ENCODE data around the gene IMPA2. TPM values are rescaled to one million over a fixed set of nuclear protein-coding genes. Genes with fewer than 3 reads are reported as not detected.

The IMPA2 gene
- total and polyA plus RNA-seq, 10 of the 15 experiments (the other 5 are each of a cell fraction or from before 2014, with no cell fraction given) = 0.24 to 21.0 (median 11.4) TPM

GRCh38 chr18:12033643-12034025, 52.3 kb downstream of the IMPA2 start:
- no peak overlapping the region for H2AFZ ChIP-seq (ENCODE audit: control insufficient read depth, low read depth, low read length)
- intact Hi-C loops (cut with micrococcal nuclease; ENCODE audit: unreplicated experiment) = no loop called here
- FAIRE-seq = no peak
- BruUV-seq (replicated peaks) = no TSS peak
- no peaks in the 10 kb centered on the region for H4K20me1 ChIP-seq (ENCODE audit: control insufficient read depth, insufficient read depth)
- CTCF ChIA-PET = interaction anchor here (0.7 to 2.3 kb wide), 3 partner anchors 16 to 301 kb away, joined by 3 to 10 read pairs (median 4); no protein-coding TSS in a partner anchor
- no peak overlapping the region for H3K4me3 ChIP-seq
- no peak for ATAC-seq
- H3K79me2 ChIP-seq (ENCODE audit: control insufficient read depth, insufficient read depth, low read length) = no peaks in the 10 kb centered on the region
- no peak overlapping the region for H3K4me2 ChIP-seq (ENCODE audit: control insufficient read depth, insufficient read depth)
- SMC1A ChIA-PET (ENCODE audit: uncharacterized antibody, unreplicated experiment) = interaction anchor here (1.5 kb wide), 1 partner anchor 16 kb away, joined by 3 read pairs; no protein-coding TSS in a partner anchor
- H3K4me1 ChIP-seq (ENCODE audit: control insufficient read depth, insufficient read depth, low read length) = 0 out of 2 replicates have a peak, but pooled peaks cover 3% of the 10 kb centered on the region
- RAD21 ChIA-PET (ENCODE audit: unreplicated experiment) = no interaction called here
- no peaks in the 10 kb centered on the region for H3K9me3 ChIP-seq (replicated peaks; ENCODE audit: control insufficient read depth, insufficient read depth, low read length)
- 78% methylated on average over 5 of the region's 7 CpGs for WGBS (ENCODE audit: insufficient coverage, insufficient replicate concordance, low lambda C conversion rate, missing lambda C conversion rate)
- no peak overlapping the region for H3K9ac ChIP-seq (ENCODE audit: control insufficient read depth, insufficient read depth, low read length)
- H3K27me3 ChIP-seq (replicated peaks in 1 of 2; ENCODE audit: control insufficient read depth in 2 of 2, insufficient read depth in 2 of 2, low read length in 1 of 2) = peaks cover 0 to 3% of the 10 kb centered on the region in 2 experiments; a peak in 2 of 4 replicates
- POLR2A ChIA-PET = no interaction called here
- no peak overlapping the region for H3K27ac ChIP-seq (ENCODE audit: control insufficient read depth, insufficient read depth)
- in situ Hi-C loops (cut with MboI) = loop anchor here (5.0 kb wide), 1 partner anchor 301 kb away; no protein-coding TSS in a partner anchor
- DNase-seq (ENCODE audit: low read depth, low spot score) = no peak
- TF ChIP-seq NKRF (conservative IDR thresholded peaks at IDR 0.05) = no peak
- H3K36me3 ChIP-seq (ENCODE audit: control insufficient read depth in 2 of 2, insufficient read depth in 2 of 2, low read length in 1 of 2) = no peaks in the 10 kb centered on the region

- Histone ChIP-seq H3K9me3 (replicated peaks; ENCODE audit: control insufficient read depth, insufficient read depth, low read length) (no peaks in the 10 kb centered on the region), H3K79me2 (ENCODE audit: control insufficient read depth, insufficient read depth, low read length) (no peaks in the 10 kb centered on the region), H3K4me3 (no peak overlapping the region), H3K4me2 (ENCODE audit: control insufficient read depth, insufficient read depth) (no peak overlapping the region), H2AFZ (ENCODE audit: control insufficient read depth, low read depth, low read length) (no peak overlapping the region), H3K27ac (ENCODE audit: control insufficient read depth, insufficient read depth) (no peak overlapping the region), H3K36me3 (ENCODE audit: control insufficient read depth in 2 of 2, insufficient read depth in 2 of 2, low read length in 1 of 2) (no peaks in the 10 kb centered on the region), H3K4me1 (ENCODE audit: control insufficient read depth, insufficient read depth, low read length) (0 out of 2 replicates have a peak, but pooled peaks cover 3% of the 10 kb centered on the region), H3K27me3 (replicated peaks in 1 of 2; ENCODE audit: control insufficient read depth in 2 of 2, insufficient read depth in 2 of 2, low read length in 1 of 2) (peaks cover 0 to 3% of the 10 kb centered on the region in 2 experiments; a peak in 2 of 4 replicates), H4K20me1 (ENCODE audit: control insufficient read depth, insufficient read depth) (no peaks in the 10 kb centered on the region), H3K9ac (ENCODE audit: control insufficient read depth, insufficient read depth, low read length) (no peak overlapping the region)
- DNase-seq (ENCODE audit: low read depth, low spot score) = no peak
- in situ Hi-C loops (cut with MboI) = loop anchor here (5.0 kb wide), 2 partner anchors 97 to 302 kb away; no protein-coding TSS in a partner anchor
- POLR2A ChIA-PET = no interaction called here
- RAD21 ChIA-PET (ENCODE audit: unreplicated experiment) = no interaction called here
- SMC1A ChIA-PET (ENCODE audit: uncharacterized antibody, unreplicated experiment) = no interaction called here
- CTCF ChIA-PET = interaction anchor here (0.7 to 2.3 kb wide), 3 partner anchors 15 to 302 kb away, joined by 3 to 10 read pairs (median 4); no protein-coding TSS in a partner anchor
- FAIRE-seq = no peak
- TF ChIP-seq YBX1 (IDR thresholded peaks at IDR 0.05) (no peak), NFXL1 (IDR thresholded peaks at IDR 0.05; ENCODE audit: borderline replicate concordance) (no peak), SMC3 (IDR thresholded peaks at IDR 0.05; ENCODE audit: borderline replicate concordance, low read length) (no peak), ESRRA (IDR thresholded peaks at IDR 0.05; ENCODE audit: low read length) (no peak)
- no TSS peak for BruUV-seq (replicated peaks)
- WGBS (ENCODE audit: insufficient coverage, insufficient replicate concordance, low lambda C conversion rate, missing lambda C conversion rate) = 75% methylated on average over 8 of the region's 8 CpGs
- no peak for ATAC-seq
- intact Hi-C loops (cut with micrococcal nuclease; ENCODE audit: unreplicated experiment) = no loop called here
Measured at GRCh38 chr18:12034241-12035100, 53.2 kb downstream of the IMPA2 start.

All from GM12878 (cell line).